ENCODE measurements around the gene SLAMF8. TPM values are rescaled to one million over a fixed set of nuclear protein-coding genes. Genes with fewer than 3 reads are reported as not detected.

Gene SLAMF8
- total RNA-seq, 1 donor = 0.36 TPM

GRCh38 chr1:159862557-159862956 lies 35.9 kb downstream of the SLAMF8 start, which contains the start of gene VSIG8:
TSS of gene VSIG8 (minus strand) at chr1:159862657. CDS start at chr1:159862521, 136 bp downstream.
- H3K4me2 ChIP-seq (ENCODE audit: insufficient read depth, low read length) = no peak within 1 kb of the TSS
- no peaks in the 10 kb centered on the region for H3K36me3 ChIP-seq (ENCODE audit: insufficient read depth, low read length)
- no peak for DNase-seq (ENCODE audit: insufficient read length, low spot score, missing footprints)
- TF ChIP-seq CTCF (IDR thresholded peaks at IDR 0.05; ENCODE audit: extremely low read depth, low read depth, low read length) = no peak
- no peak within 1 kb of the TSS for H3K27ac ChIP-seq (ENCODE audit: low read depth, low read length)
- H4K20me1 ChIP-seq (ENCODE audit: insufficient read depth, low read length) = no peaks in the 10 kb centered on the region
- no peak within 1 kb of the TSS for H3K4me3 ChIP-seq (ENCODE audit: insufficient read depth, low read length)
- H3K79me2 ChIP-seq (ENCODE audit: insufficient read depth, low read length) = no peaks in the 10 kb centered on the region
- H3K9me3 ChIP-seq (ENCODE audit: low read depth, low read length) = no peaks in the 10 kb centered on the region
- no peaks in the 10 kb centered on the region for H3K4me1 ChIP-seq (ENCODE audit: insufficient read depth, low read length)
- H3K27me3 ChIP-seq (ENCODE audit: insufficient read depth, low read length) = no peaks in the 10 kb centered on the region
- H2AFZ ChIP-seq (ENCODE audit: low read length) = no peak within 1 kb of the TSS

- H3K9me3 ChIP-seq (ENCODE audit: low read depth, low read length) = no peaks in the 10 kb centered on the region
- peaks cover 10% of the 10 kb centered on the region for H3K4me1 ChIP-seq (ENCODE audit: insufficient read depth, low read length)
- no peak overlapping the region for H3K27ac ChIP-seq (ENCODE audit: low read depth, low read length)
- no peak overlapping the region for H3K4me3 ChIP-seq (ENCODE audit: insufficient read depth, low read length)
- H2AFZ ChIP-seq (ENCODE audit: low read length) = no peak overlapping the region
- no peak for DNase-seq (ENCODE audit: insufficient read length, low spot score, missing footprints)
- H3K4me2 ChIP-seq (ENCODE audit: insufficient read depth, low read length) = no peak overlapping the region
- H4K20me1 ChIP-seq (ENCODE audit: insufficient read depth, low read length) = no peaks in the 10 kb centered on the region
- H3K27me3 ChIP-seq (ENCODE audit: insufficient read depth, low read length) = no peaks in the 10 kb centered on the region
- no peaks in the 10 kb centered on the region for H3K79me2 ChIP-seq (ENCODE audit: insufficient read depth, low read length)
- H3K36me3 ChIP-seq (ENCODE audit: insufficient read depth, low read length) = no peaks in the 10 kb centered on the region
- TF ChIP-seq CTCF (IDR thresholded peaks at IDR 0.05; ENCODE audit: extremely low read depth, low read depth, low read length) = no peak
These were observed 37.6 kb downstream of the SLAMF8 start for GRCh38 chr1:159864262-159864661.

GRCh38 chr1:159866066-159866465 lies 39.4 kb downstream of the SLAMF8 start:
- DNase-seq (ENCODE audit: insufficient read length, low spot score, missing footprints) = no peak
- H3K9me3 ChIP-seq (ENCODE audit: low read depth, low read length) = no peaks in the 10 kb centered on the region
- no peaks in the 10 kb centered on the region for H4K20me1 ChIP-seq (ENCODE audit: insufficient read depth, low read length)
- TF ChIP-seq CTCF (IDR thresholded peaks at IDR 0.05; ENCODE audit: extremely low read depth, low read depth, low read length) = no peak
- no peak overlapping the region for H2AFZ ChIP-seq (ENCODE audit: low read length)
- no peak overlapping the region for H3K4me2 ChIP-seq (ENCODE audit: insufficient read depth, low read length)
- H3K4me3 ChIP-seq (ENCODE audit: insufficient read depth, low read length) = no peak overlapping the region
- H3K36me3 ChIP-seq (ENCODE audit: insufficient read depth, low read length) = no peaks in the 10 kb centered on the region
- H3K27ac ChIP-seq (ENCODE audit: low read depth, low read length) = no peak overlapping the region
- H3K4me1 ChIP-seq (ENCODE audit: insufficient read depth, low read length) = peaks cover 16% of the 10 kb centered on the region
- no peaks in the 10 kb centered on the region for H3K27me3 ChIP-seq (ENCODE audit: insufficient read depth, low read length)
- no peaks in the 10 kb centered on the region for H3K79me2 ChIP-seq (ENCODE audit: insufficient read depth, low read length)

GRCh38 chr1:159866905-159867663 lies 40.4 kb downstream of the SLAMF8 start:
- Histone ChIP-seq H3K27me3 (ENCODE audit: insufficient read depth, low read length) (no peaks in the 10 kb centered on the region), H3K79me2 (ENCODE audit: insufficient read depth, low read length) (no peaks in the 10 kb centered on the region), H3K4me3 (ENCODE audit: insufficient read depth, low read length) (no peak overlapping the region), H2AFZ (ENCODE audit: low read length) (no peak overlapping the region), H3K27ac (ENCODE audit: low read depth, low read length) (no peak overlapping the region), H3K9me3 (ENCODE audit: low read depth, low read length) (no peaks in the 10 kb centered on the region), H3K4me2 (ENCODE audit: insufficient read depth, low read length) (no peak overlapping the region), H4K20me1 (ENCODE audit: insufficient read depth, low read length) (no peaks in the 10 kb centered on the region), H3K36me3 (ENCODE audit: insufficient read depth, low read length) (no peaks in the 10 kb centered on the region), H3K4me1 (ENCODE audit: insufficient read depth, low read length) (peaks cover 16% of the 10 kb centered on the region)
- DNase-seq (ENCODE audit: insufficient read length, low spot score, missing footprints) = no peak
- no peak for TF ChIP-seq CTCF (IDR thresholded peaks at IDR 0.05; ENCODE audit: extremely low read depth, low read depth, low read length)

Data from osteoblast (primary cell).